Epithelial cell of prostate (primary cell): Measurements from ENCODE around the gene TCOF1.

Source experiments
- DNase-seq: peaks from one replicate; pipeline ENCODE4 v3.0.0-alpha.2; 2011; ENCODE audit warnings: low read depth, low spot score
- H3K27ac ChIP-seq: fragments of 450-650 bp; 2 replicates; pipeline ENCODE4 v1.5.1; 2017; ENCODE audit warnings: mild to moderate bottlenecking

The TCOF1 gene, protein sequence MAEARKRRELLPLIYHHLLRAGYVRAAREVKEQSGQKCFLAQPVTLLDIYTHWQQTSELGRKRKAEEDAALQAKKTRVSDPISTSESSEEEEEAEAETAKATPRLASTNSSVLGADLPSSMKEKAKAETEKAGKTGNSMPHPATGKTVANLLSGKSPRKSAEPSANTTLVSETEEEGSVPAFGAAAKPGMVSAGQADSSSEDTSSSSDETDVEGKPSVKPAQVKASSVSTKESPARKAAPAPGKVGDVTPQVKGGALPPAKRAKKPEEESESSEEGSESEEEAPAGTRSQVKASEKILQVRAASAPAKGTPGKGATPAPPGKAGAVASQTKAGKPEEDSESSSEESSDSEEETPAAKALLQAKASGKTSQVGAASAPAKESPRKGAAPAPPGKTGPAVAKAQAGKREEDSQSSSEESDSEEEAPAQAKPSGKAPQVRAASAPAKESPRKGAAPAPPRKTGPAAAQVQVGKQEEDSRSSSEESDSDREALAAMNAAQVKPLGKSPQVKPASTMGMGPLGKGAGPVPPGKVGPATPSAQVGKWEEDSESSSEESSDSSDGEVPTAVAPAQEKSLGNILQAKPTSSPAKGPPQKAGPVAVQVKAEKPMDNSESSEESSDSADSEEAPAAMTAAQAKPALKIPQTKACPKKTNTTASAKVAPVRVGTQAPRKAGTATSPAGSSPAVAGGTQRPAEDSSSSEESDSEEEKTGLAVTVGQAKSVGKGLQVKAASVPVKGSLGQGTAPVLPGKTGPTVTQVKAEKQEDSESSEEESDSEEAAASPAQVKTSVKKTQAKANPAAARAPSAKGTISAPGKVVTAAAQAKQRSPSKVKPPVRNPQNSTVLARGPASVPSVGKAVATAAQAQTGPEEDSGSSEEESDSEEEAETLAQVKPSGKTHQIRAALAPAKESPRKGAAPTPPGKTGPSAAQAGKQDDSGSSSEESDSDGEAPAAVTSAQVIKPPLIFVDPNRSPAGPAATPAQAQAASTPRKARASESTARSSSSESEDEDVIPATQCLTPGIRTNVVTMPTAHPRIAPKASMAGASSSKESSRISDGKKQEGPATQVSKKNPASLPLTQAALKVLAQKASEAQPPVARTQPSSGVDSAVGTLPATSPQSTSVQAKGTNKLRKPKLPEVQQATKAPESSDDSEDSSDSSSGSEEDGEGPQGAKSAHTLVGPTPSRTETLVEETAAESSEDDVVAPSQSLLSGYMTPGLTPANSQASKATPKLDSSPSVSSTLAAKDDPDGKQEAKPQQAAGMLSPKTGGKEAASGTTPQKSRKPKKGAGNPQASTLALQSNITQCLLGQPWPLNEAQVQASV (N-terminal part only)

GRCh38 chr5:150357326-150358260, at the start of gene TCOF1:
TCOF1 (plus strand) TSS chr5:150357697; CDS start chr5:150357747, 50 bp downstream.
- peak; percentile 60 for DNase-seq
- peak within 1 kb of the TSS; percentile 42 for H3K27ac ChIP-seq

- no peak overlapping the region for H3K27ac ChIP-seq
- DNase-seq: no peak
Measured at GRCh38 chr5:150309101-150309885, 48.2 kb upstream of the TCOF1 start.

GRCh38 chr5:150309886-150310239, 47.6 kb upstream of the TCOF1 start:
- no peak for DNase-seq
- no peak overlapping the region for H3K27ac ChIP-seq

DNA sequence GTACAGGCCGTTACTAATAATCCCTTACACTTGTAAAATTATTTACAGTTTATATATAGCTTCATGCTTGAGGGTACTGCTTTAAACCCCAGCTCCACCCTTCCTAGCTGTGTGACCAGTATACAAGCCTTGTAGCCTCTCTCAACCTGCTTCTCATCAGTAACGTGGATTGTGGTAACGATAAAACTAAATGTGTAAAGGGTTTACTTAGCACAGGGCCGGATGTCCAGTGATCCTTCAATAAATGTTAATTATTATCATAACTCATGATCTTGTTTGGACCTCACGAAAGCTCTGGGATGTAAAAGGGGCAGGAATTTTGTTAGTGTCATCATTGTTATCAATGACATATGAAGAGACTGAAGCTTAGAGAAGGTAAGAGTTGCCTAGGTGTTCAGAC, 47.3 kb upstream of the TCOF1 start:
- H3K27ac ChIP-seq: no peak overlapping the region
- no peak for DNase-seq

DNA sequence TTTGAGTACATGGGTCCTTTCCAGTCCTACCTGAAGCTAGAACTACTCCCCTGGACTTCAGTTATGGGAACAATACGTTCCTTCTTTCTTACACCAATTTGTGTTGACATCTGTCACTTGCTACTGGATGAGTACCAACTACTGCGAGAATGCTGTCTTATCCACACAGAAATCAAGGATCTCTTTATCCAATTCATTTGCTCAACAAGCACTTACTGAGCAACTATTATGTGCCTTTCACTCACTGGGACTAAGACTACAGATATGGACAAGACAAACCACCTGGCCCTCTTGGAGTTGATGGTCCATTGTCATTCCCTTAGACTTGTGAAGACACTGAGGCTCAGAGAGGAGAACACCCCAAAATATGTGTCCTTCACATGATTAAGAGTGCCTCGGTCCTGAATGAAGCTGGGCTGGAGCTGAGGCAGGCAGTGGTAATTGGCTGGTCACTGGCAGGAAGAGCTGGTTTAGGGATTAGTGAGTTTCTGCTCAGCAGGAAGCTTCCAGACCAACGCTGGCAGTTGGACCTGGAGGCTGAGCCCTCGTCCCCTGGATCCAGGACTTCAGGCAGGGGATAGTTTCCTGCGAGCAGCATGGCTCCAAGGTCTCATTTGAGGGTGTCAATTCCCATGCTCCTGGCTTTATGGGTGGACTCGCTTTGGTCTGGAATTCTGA, 46.3 kb upstream of the TCOF1 start:
- H3K27ac ChIP-seq: no peak overlapping the region
- no peak for DNase-seq

DNA sequence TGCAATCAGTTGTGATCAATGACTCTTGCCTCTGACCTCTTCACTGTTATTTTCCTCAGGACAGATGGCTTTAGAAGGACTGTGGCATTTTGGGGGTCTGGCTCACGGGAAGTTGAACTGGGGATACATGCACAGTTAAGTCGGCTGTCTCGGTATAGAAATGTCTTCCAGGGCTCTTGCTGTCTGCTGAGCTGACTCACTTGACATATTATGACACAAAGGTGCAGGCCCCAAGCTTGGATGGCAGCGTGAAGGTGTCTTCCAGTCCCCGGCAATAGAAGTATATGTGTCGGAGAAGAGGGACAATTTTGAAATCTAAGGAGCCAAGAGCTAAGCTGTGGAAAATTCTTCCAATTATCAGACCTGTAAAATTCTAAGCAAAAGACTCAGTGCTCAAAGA, 45.0 kb upstream of the TCOF1 start:
- no peak overlapping the region for H3K27ac ChIP-seq
- DNase-seq: no peak

DNA sequence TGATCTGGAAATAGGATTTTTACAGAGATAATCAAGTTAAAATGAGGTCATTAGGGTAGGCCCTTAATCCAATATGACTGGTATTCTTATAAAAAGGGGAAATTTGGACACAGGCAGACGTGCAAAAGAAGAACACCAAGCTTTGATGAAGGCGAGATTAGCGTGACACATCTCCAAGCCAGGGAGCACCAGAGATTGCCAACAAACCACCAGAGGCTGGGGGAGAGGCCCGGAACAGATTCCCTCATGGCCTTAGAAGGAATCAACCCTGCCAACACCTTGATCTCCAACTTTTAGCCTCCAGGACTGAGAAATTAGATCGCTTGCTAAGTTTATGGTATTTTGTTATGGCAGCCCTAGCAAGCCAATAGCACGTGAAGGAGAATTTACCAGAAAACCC, 44.0 kb upstream of the TCOF1 start:
- no peak for DNase-seq

GRCh38 chr5:150313921-150314716, 43.4 kb upstream of the TCOF1 start:
- H3K27ac ChIP-seq: no peak overlapping the region
- no peak for DNase-seq

More for the DNA sequence above, 44.0 kb upstream of the TCOF1 start:
- no peak overlapping the region for H3K27ac ChIP-seq

DNA sequence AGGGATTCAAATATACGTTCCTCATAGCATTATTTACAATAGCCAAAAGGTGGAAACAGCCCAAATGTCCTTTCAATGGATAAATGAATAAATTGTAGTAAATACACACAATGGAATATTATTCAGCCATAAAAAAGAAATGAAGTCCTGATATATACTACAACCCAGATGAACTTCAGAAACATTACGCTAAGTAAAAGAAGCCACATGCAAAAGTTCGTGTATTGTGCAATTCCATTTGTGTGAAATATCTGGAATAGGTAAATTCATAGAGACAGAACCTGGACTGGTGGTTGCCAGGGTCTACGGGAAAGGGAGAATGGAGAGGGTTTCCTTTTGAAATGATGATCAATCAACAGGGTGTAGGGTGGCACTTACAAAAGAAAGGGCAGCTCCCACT, 42.3 kb upstream of the TCOF1 start:
- no peak for DNase-seq
- H3K27ac ChIP-seq: no peak overlapping the region

GRCh38 chr5:150316320-150316719, 41.2 kb upstream of the TCOF1 start:
- H3K27ac ChIP-seq: peak overlapping the region; percentile 89
- DNase-seq: no peak

GRCh38 chr5:150317048-150318003, 40.2 kb upstream of the TCOF1 start:
- DNase-seq: peak; percentile 73
- peak overlapping the region; percentile 89 for H3K27ac ChIP-seq

- peak; percentile 88 for DNase-seq
- peak overlapping the region; percentile 89 for H3K27ac ChIP-seq
Measured at GRCh38 chr5:150318613-150319483, 38.6 kb upstream of the TCOF1 start.

- H3K27ac ChIP-seq: peak overlapping the region; percentile 89
Measured at GRCh38 chr5:150319484-150319790, 38.1 kb upstream of the TCOF1 start.

DNA sequence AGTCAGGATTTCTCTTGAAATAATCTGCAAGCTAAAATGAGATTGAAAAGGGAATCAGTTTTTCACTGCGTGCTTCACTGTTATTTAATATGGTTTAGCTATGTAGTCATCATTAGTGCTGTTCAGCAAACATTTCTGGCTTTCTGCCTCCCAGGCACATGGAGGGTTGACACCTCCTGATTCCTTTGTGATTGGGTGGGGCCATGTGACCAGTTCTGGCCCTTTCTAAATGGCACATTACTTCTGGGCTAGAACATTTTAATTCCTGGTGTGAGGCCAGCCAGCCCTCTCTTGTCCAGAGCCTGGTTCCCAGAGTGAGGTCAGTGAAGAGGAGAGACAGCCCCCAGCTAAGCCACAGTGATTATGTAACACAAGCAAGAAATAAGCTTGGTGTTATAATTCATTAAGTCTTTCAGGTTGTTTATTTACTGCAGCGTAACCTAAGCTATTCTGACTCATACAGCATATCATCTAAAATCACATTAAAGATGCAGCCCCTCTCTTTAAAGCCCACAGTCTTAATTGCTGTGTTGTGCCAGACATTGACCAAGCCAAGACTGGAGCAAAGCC, 37.4 kb upstream of the TCOF1 start:
- peak overlapping the region; percentile 89 for H3K27ac ChIP-seq
- peak; percentile 61 for DNase-seq

More at GRCh38 chr5:150319484-150319790, 38.1 kb upstream of the TCOF1 start:
- no peak for DNase-seq

DNA sequence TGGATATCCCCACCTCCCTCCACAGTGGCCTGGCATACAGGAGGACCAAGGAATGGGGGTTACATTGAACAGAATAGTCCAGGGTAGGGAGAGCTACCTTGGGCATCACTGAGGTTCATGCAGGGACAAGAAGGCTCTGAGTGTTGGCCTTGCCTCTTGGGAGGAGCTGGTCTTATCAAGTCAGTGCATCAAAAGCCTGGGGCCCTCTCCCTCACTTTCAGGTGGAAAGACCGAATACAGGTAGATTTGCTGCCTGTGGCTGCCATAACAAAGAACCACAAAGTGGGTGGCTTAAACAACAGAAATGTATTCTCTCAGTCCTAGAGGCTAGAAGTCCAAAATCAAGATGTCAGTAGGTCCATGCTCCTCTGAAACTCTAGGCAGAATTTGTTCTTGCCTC, 36.3 kb upstream of the TCOF1 start:
- peak overlapping the region; percentile 89 for H3K27ac ChIP-seq
- DNase-seq: no peak
